Gastroesophageal sphincter (tissue), 3 donors: Measurements from ENCODE around the gene LRRTM4.

Source experiments
- POLR2AphosphoS5 ChIP-seq: sonication (generic); formaldehyde crosslinking; IDR thresholded peaks from one replicate; pipeline ENCODE4 v1.6.1; 2017; ENCODE audit warnings: antibody characterized with exemption
- TF ChIP-seq, protein P1 (sequence below), 4 experiments: fragments of 200-600 bp in 2 of 4; fragments of 450-650 bp in 2 of 4; sonication (generic) in 1 of 4; IDR thresholded peaks; one replicate each; pipeline ENCODE4 v1.5.1; 2017 to 2019; ENCODE audit warnings: antibody characterized with exemption in 4 of 4, mild to moderate bottlenecking in 2 of 4, moderate library complexity in 2 of 4

- TF ChIP-seq POLR2AphosphoS5: no peak
- TF ChIP-seq, protein P1, sequence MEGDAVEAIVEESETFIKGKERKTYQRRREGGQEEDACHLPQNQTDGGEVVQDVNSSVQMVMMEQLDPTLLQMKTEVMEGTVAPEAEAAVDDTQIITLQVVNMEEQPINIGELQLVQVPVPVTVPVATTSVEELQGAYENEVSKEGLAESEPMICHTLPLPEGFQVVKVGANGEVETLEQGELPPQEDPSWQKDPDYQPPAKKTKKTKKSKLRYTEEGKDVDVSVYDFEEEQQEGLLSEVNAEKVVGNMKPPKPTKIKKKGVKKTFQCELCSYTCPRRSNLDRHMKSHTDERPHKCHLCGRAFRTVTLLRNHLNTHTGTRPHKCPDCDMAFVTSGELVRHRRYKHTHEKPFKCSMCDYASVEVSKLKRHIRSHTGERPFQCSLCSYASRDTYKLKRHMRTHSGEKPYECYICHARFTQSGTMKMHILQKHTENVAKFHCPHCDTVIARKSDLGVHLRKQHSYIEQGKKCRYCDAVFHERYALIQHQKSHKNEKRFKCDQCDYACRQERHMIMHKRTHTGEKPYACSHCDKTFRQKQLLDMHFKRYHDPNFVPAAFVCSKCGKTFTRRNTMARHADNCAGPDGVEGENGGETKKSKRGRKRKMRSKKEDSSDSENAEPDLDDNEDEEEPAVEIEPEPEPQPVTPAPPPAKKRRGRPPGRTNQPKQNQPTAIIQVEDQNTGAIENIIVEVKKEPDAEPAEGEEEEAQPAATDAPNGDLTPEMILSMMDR (IDR thresholded peaks at IDR 0.05): no peak
These were observed 524.9 kb downstream of the LRRTM4 start for GRCh38 chr2:76997296-76997695.
